K562 (cell line): ENCODE results near the gene OSGEP. TPM values are rescaled to one million over a fixed set of nuclear protein-coding genes. Genes with fewer than 3 reads are reported as not detected.
A peak's percentile ranks its signal among the peaks of the same experiment; 100 is the strongest.

Experiments used
- CBX3 ChIP-seq, 2 experiments: IDR thresholded peaks; 1 replicate in 1 of 2; 2 replicates in 1 of 2; pipeline ENCODE4 v1.6.1; 2012; ENCODE audit warnings: inconsistent platforms in 2 of 2, low read length in 2 of 2, borderline replicate concordance in 1 of 2, control low read depth in 1 of 2
- ETV6 ChIP-seq, 3 experiments: fragments of 150-350 bp in 1 of 3; sonication (generic) in 1 of 3; formaldehyde crosslinking in 1 of 3; IDR thresholded peaks; 2 replicates each; pipeline versions ENCODE4 v1.6.1 to v1.8.0; 2014 to 2022; ENCODE audit warnings: borderline replicate concordance in 2 of 3, low read depth in 2 of 3, antibody characterized with exemption in 1 of 3, low read length in 1 of 3, mild to moderate bottlenecking in 1 of 3, missing genetic modification reagents in 1 of 3
- FOXK1 ChIP-seq: sonication (generic); formaldehyde crosslinking; IDR thresholded peaks from 2 replicates; pipeline ENCODE4 v1.8.0; 2022; ENCODE audit warnings: missing genetic modification reagents, mild to moderate bottlenecking, borderline replicate concordance
- HMG20A ChIP-seq: fragments of 450-650 bp; formaldehyde crosslinking; conservative IDR thresholded peaks from 2 replicates; pipeline ENCODE4 v1.4.0; 2020; ENCODE audit warnings: mild to moderate bottlenecking, mixed read lengths
- MLLT1 ChIP-seq, 2 experiments: fragments of 450-650 bp; IDR thresholded peaks; 2 replicates each; pipeline ENCODE4 v1.6.1; 2016
- MYBL2 ChIP-seq, 2 experiments: fragments of 450-650 bp in 1 of 2; sonication (generic) in 1 of 2; formaldehyde crosslinking in 1 of 2; IDR thresholded peaks; 2 replicates each; pipeline versions ENCODE4 v1.6.1 to v1.8.1; 2017 to 2022; ENCODE audit warnings: borderline replicate concordance in 1 of 2, inconsistent platforms in 1 of 2, low read depth in 1 of 2, mild to moderate bottlenecking in 1 of 2, missing genetic modification reagents in 1 of 2, moderate library complexity in 1 of 2
- NCOA2 ChIP-seq, 2 experiments: fragments of 450-650 bp; IDR thresholded peaks; 2 replicates each; pipeline ENCODE4 v1.6.1; 2018; ENCODE audit warnings: mild to moderate bottlenecking in 2 of 2, moderate library complexity in 1 of 2; ENCODE audit not compliant: partially characterized antibody in 2 of 2
- NCOA4 ChIP-seq: fragments of 450-650 bp; IDR thresholded peaks from 2 replicates; pipeline ENCODE4 v1.6.1; 2018; ENCODE audit warnings: mild to moderate bottlenecking; ENCODE audit not compliant: partially characterized antibody
- PHB ChIP-seq: fragments of 250-450 bp; sonication (Bioruptor Pico); IDR thresholded peaks from 2 replicates; pipeline ENCODE4 v1.5.0; 2021
- PHF21A ChIP-seq: fragments of 450-650 bp; IDR thresholded peaks from 2 replicates; pipeline ENCODE4 v1.6.1; 2017; ENCODE audit warnings: low read depth, borderline replicate concordance
- SMAD3 ChIP-seq: fragments of 450-650 bp; formaldehyde crosslinking; conservative IDR thresholded peaks from 2 replicates; pipeline ENCODE4 v1.4.0; 2020; ENCODE audit warnings: mild to moderate bottlenecking
- ZKSCAN3 ChIP-seq: fragments of 250-450 bp; sonication (Bioruptor Pico); IDR thresholded peaks from 2 replicates; pipeline ENCODE4 v1.4.0; 2020
- ZNF134 ChIP-seq: fragments of 250-450 bp; sonication (Bioruptor Pico); conservative IDR thresholded peaks from 2 replicates; pipeline ENCODE4 v1.4.0; 2020
- ZNF384 ChIP-seq: IDR thresholded peaks from 2 replicates; pipeline ENCODE4 v1.6.1; 2012; ENCODE audit warnings: low read depth, low read length, improper control_type of control experiment
- ZNF41 ChIP-seq: fragments of 250-450 bp; sonication (Bioruptor Pico); conservative IDR thresholded peaks from 2 replicates; pipeline ENCODE4 v1.4.0; 2020; ENCODE audit warnings: mild to moderate bottlenecking
- ZNF444 ChIP-seq: fragments of 250-450 bp; sonication (Bioruptor Pico); IDR thresholded peaks from 2 replicates; pipeline ENCODE4 v1.4.0; 2020; ENCODE audit warnings: mild to moderate bottlenecking, moderate library complexity
- ZNF778 ChIP-seq: fragments of 450-650 bp; formaldehyde crosslinking; IDR thresholded peaks from 2 replicates; pipeline ENCODE4 v1.4.0; 2020; ENCODE audit warnings: mild to moderate bottlenecking, moderate library complexity
- polyA plus RNA-seq, 8 experiments: library from polyadenylated mRNA; depleted of rRNA in 4 of 8; stranded (reverse) in 5 of 8; unstranded in 3 of 8; fragments of >200 nt; fragmentation: Nextera tagmentation in 2 of 8; fragmentation: Illumina TruSeq in 1 of 8; extraction: Ambion mirVana in 2 of 8; extraction: Trizol in 1 of 8; gene quantifications; 2 replicates each; pipeline versions ENCODE4 v1.2.1 to v1.2.3, GENCODE V29; 2011 to 2014; ENCODE audit warnings: inconsistent platforms in 1 of 8, missing spikeins in 1 of 8
- total RNA-seq, 7 experiments: library from RNA; depleted of rRNA in 6 of 7; stranded (reverse); fragments of >200 nt in 6 of 7; fragmentation: Illumina TruSeq in 2 of 7; extraction: Trizol in 2 of 7; gene quantifications; 2 replicates each; pipeline versions ENCODE4 v1.2.1 to v1.2.3, GENCODE V29; 2011 to 2021; ENCODE audit warnings: low replicate concordance in 1 of 7
- TF ChIP-seq, protein P1 (sequence below): fragments of 250-450 bp; sonication (Bioruptor Pico); IDR thresholded peaks from 2 replicates; pipeline ENCODE4 v1.5.0; 2022; ENCODE audit warnings: mild to moderate bottlenecking
- TF ChIP-seq, protein P2 (sequence below): fragments of 250-450 bp; sonication (Bioruptor Pico); IDR thresholded peaks from 2 replicates; pipeline ENCODE4 v1.5.0; 2021; ENCODE audit warnings: mild to moderate bottlenecking, borderline replicate concordance
- TF ChIP-seq, protein P3 (sequence below): sonication (generic); formaldehyde crosslinking; IDR thresholded peaks from 2 replicates; pipeline ENCODE4 v1.9.0; 2022; ENCODE audit warnings: mild to moderate bottlenecking, missing genetic modification reagents

The OSGEP gene
- total and polyA plus RNA-seq, 9 of the 15 experiments (the other 6 are each of a cell fraction or from before 2014, with no cell fraction given) = 32.1 to 59.2 (median 44.1) TPM

DNA sequence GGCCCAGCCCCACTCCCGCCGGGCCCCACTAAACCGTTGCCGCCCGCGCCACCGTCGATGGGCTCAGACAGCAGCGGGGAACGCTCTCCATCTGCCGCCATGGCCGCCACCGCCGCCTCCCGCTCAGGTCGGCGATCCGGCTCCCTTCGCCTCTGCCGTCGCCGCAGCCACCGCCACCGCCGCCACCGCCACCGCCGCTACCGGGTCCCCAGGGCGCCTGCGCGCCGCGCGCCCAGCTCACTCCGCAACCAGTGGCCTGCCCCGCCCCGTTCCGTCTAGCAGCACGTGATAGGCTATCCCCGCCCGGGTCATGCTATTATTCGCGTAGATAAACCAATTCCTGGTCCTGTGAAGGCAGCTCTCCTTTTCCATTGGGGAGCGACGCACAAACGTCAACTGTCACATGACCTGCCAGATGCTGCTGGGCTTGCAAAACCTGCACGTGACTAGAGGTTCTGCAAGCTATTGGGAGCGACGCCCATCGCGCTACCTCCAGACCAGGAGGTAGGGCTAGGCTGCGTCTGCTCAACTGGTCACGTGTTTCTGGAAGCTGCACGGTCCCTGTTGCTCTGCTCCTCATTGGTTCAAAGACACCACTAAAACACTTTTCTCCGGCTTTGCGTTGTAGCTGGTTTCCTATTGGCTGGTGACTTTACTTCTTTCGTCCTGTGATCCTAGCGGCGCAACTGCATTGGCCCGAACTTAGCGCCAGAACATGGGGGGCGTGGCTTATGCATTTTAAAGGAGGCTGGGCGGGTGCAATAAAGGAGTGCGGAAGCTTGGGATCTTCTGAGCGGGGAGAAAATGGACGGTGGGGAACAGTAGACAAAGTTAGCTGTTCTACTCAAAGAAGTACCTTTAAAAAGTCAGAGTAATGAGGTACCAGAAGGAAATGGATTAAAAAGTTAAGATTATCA is 6.9 kb upstream of the OSGEP start, which contains the start of gene PIP4P1 (continued):
- TF ChIP-seq MLLT1 (IDR thresholded peaks at IDR 0.05) (no peak), ZNF384 (no peak), ZKSCAN3 (CRISPR knock-in tag) (no peak), NCOA4 (no peak), HMG20A (CRISPR knock-in tag) (no peak), PHB (CRISPR knock-in tag) (no peak), NCOA2 (IDR thresholded peaks at IDR 0.05; ENCODE audit: partially characterized antibody in 2 of 2) (no peak), ZNF41 (CRISPR knock-in tag) (no peak), ETV6 (IDR thresholded peaks at IDR 0.05; ENCODE audit: borderline replicate concordance in 1 of 2, low read depth in 2 of 2, low read length in 1 of 2) (no peak), ETV6 (CRISPR knock-in tag; IDR thresholded peaks at IDR 0.05; ENCODE audit: borderline replicate concordance) (no peak), ZNF134 (CRISPR knock-in tag) (no peak), ZNF778 (no peak), MYBL2 (IDR thresholded peaks at IDR 0.05; ENCODE audit: low read depth) (peak; percentile 81), MYBL2 (CRISPR knock-in tag; IDR thresholded peaks at IDR 0.05; ENCODE audit: borderline replicate concordance) (no peak), SMAD3 (CRISPR knock-in tag) (no peak), FOXK1 (CRISPR knock-in tag) (no peak), CBX3 (IDR thresholded peaks at IDR 0.05; ENCODE audit: borderline replicate concordance in 1 of 2, low read length in 2 of 2) (peak in 1 of 2 experiments; percentile 57; a peak in 1 of 3 replicates), PHF21A (peak; percentile 49; the same call in 1 of the 2 replicates), ZNF444 (CRISPR knock-in tag) (no peak)
- TF ChIP-seq, protein P1, sequence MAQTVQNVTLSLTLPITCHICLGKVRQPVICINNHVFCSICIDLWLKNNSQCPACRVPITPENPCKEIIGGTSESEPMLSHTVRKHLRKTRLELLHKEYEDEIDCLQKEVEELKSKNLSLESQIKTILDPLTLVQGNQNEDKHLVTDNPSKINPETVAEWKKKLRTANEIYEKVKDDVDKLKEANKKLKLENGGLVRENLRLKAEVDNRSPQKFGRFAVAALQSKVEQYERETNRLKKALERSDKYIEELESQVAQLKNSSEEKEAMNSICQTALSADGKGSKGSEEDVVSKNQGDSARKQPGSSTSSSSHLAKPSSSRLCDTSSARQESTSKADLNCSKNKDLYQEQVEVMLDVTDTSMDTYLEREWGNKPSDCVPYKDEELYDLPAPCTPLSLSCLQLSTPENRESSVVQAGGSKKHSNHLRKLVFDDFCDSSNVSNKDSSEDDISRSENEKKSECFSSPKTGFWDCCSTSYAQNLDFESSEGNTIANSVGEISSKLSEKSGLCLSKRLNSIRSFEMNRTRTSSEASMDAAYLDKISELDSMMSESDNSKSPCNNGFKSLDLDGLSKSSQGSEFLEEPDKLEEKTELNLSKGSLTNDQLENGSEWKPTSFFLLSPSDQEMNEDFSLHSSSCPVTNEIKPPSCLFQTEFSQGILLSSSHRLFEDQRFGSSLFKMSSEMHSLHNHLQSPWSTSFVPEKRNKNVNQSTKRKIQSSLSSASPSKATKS (CRISPR knock-in tag) = no peak
- TF ChIP-seq, protein P2, sequence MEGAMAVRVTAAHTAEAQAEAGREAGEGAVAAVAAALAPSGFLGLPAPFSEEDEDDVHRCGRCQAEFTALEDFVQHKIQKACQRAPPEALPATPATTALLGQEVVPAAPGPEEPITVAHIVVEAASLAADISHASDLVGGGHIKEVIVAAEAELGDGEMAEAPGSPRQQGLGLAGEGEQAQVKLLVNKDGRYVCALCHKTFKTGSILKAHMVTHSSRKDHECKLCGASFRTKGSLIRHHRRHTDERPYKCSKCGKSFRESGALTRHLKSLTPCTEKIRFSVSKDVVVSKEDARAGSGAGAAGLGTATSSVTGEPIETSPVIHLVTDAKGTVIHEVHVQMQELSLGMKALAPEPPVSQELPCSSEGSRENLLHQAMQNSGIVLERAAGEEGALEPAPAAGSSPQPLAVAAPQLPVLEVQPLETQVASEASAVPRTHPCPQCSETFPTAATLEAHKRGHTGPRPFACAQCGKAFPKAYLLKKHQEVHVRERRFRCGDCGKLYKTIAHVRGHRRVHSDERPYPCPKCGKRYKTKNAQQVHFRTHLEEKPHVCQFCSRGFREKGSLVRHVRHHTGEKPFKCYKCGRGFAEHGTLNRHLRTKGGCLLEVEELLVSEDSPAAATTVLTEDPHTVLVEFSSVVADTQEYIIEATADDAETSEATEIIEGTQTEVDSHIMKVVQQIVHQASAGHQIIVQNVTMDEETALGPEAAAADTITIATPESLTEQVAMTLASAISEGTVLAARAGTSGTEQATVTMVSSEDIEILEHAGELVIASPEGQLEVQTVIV (CRISPR knock-in tag) = no peak
- TF ChIP-seq, protein P3, sequence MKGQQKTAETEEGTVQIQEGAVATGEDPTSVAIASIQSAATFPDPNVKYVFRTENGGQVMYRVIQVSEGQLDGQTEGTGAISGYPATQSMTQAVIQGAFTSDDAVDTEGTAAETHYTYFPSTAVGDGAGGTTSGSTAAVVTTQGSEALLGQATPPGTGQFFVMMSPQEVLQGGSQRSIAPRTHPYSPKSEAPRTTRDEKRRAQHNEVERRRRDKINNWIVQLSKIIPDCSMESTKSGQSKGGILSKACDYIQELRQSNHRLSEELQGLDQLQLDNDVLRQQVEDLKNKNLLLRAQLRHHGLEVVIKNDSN (CRISPR knock-in tag) = peak; percentile 99
